ENCODE results near the gene CTNS.

GRCh38 chr17:3598078-3598477, 38.5 kb upstream of the CTNS start:
- TF ChIP-seq CTCF (IDR thresholded peaks at IDR 0.05; ENCODE audit: poor library complexity, severe bottlenecking): no peak
- TF ChIP-seq TAF1 (IDR thresholded peaks at IDR 0.05; ENCODE audit: low read depth): no peak
- no peak for TF ChIP-seq EZH2 (IDR thresholded peaks at IDR 0.05; ENCODE audit: borderline replicate concordance, insufficient read depth, low read length, poor library complexity, severe bottlenecking)
- no peak for TF ChIP-seq POLR2AphosphoS5 (IDR thresholded peaks at IDR 0.05)
